GM12878 (cell line): Measurements from ENCODE around the gene USPL1. TPM values are rescaled to one million over a fixed set of nuclear protein-coding genes. Genes with fewer than 3 reads are reported as not detected.

Experiments used
- ATAC-seq: fragments of 200-7000 bp; cut with Tn5 transposase; 3 replicates; pipeline ENCODE4 v1.9.1; 2020; ENCODE audit warnings: mild to moderate bottlenecking, moderate library complexity
- BruUV-seq: library from RNA; stranded (reverse); fragments of 400-500 nt; replicated peaks from 2 replicates; lab custom pipeline; 2021; lab: Mats Ljungman, UMichigan
- CTCF ChIA-PET: fragments of 300-600 bp; sonication (Branson Sonifier 250); formaldehyde crosslinking; extraction: SDS; loops from one replicate; lab custom pipeline; 2021; ENCODE audit warnings: inconsistent platforms; lab: Yijun Ruan, JAX
- POLR2A ChIA-PET: fragments of 350-600 bp; formaldehyde crosslinking; extraction: SDS; loops from one replicate; lab custom pipeline; 2021; ENCODE audit warnings: inconsistent platforms; lab: Charles Lee
- RAD21 ChIA-PET: fragments of 300-600 bp; sonication (Branson Sonifier 250); formaldehyde crosslinking; loops from one replicate; lab custom pipeline; 2023; ENCODE audit warnings: antibody characterized with exemption; ENCODE audit not compliant: unreplicated experiment; lab: Charles Lee
- SMC1A ChIA-PET: fragments of 300-600 bp; sonication (Branson Sonifier 250); formaldehyde crosslinking; loops from one replicate; lab custom pipeline; 2023; ENCODE audit not compliant: unreplicated experiment, uncharacterized antibody; lab: Charles Lee
- DNase-seq: peaks from one replicate; pipeline ENCODE4 v3.0.0-alpha.2; 2011; ENCODE audit warnings: low read depth, low spot score
- FAIRE-seq: peaks from 3 replicates; lab custom pipeline; 2011; peaks lifted over from hg19 to GRCh38; lab: Jason Lieb, UNC
- H2AFZ ChIP-seq: 2 replicates; pipeline ENCODE4 v1.6.0; 2011; ENCODE audit warnings: low read depth, low read length, control low read depth; ENCODE audit not compliant: control insufficient read depth
- H3K27ac ChIP-seq: 2 replicates; pipeline ENCODE4 v1.5.1; 2011; ENCODE audit warnings: control low read depth; ENCODE audit not compliant: control insufficient read depth, insufficient read depth
- H3K27me3 ChIP-seq, 2 experiments: replicated peaks in 1 of 2; 2 replicates each; pipeline versions ENCODE4 v1.6.0 to v1.6.1; 2011; ENCODE audit warnings: low read length in 1 of 2; ENCODE audit not compliant: control insufficient read depth in 2 of 2, insufficient read depth in 2 of 2
- H3K36me3 ChIP-seq, 2 experiments: 2 replicates each; pipeline ENCODE4 v1.5.1; 2011; ENCODE audit warnings: low read length in 1 of 2; ENCODE audit not compliant: control insufficient read depth in 2 of 2, insufficient read depth in 2 of 2
- H3K4me1 ChIP-seq: 2 replicates; pipeline ENCODE4 v1.6.1; 2011; ENCODE audit warnings: mild to moderate bottlenecking, low read length, moderate library complexity, mixed read lengths; ENCODE audit not compliant: control insufficient read depth, insufficient read depth
- H3K4me2 ChIP-seq: 2 replicates; pipeline ENCODE4 v1.6.0; 2011; ENCODE audit warnings: control low read depth; ENCODE audit not compliant: control insufficient read depth, insufficient read depth
- H3K4me3 ChIP-seq: fragments of 200-600 bp; sonication (generic); 2 replicates; pipeline ENCODE4 v1.5.1; 2016
- H3K79me2 ChIP-seq: 2 replicates; pipeline ENCODE4 v1.6.0; 2011; ENCODE audit warnings: low read length; ENCODE audit not compliant: control insufficient read depth, insufficient read depth
- H3K9ac ChIP-seq: 2 replicates; pipeline ENCODE4 v1.8.0; 2011; ENCODE audit warnings: low read length, control low read depth, mixed read lengths; ENCODE audit not compliant: control insufficient read depth, insufficient read depth
- H3K9me3 ChIP-seq: replicated peaks from 3 replicates; pipeline ENCODE4 v1.5.1; 2011; ENCODE audit warnings: mild to moderate bottlenecking, low read length; ENCODE audit not compliant: control insufficient read depth, insufficient read depth
- H4K20me1 ChIP-seq: 2 replicates; pipeline ENCODE4 v1.6.0; 2011; ENCODE audit not compliant: control insufficient read depth, insufficient read depth
- CBX5 ChIP-seq: sonication (generic); IDR thresholded peaks from 2 replicates; pipeline ENCODE4 v1.6.1; 2016; ENCODE audit warnings: low read depth, moderate library complexity, mild to moderate bottlenecking, inconsistent platforms
- DPF2 ChIP-seq: fragments of 450-650 bp; IDR thresholded peaks from 2 replicates; pipeline ENCODE4 v1.6.1; 2017; ENCODE audit warnings: mild to moderate bottlenecking
- JUNB ChIP-seq: IDR thresholded peaks from 2 replicates; pipeline ENCODE4 v1.6.1; 2016; ENCODE audit warnings: antibody characterized with exemption, mild to moderate bottlenecking
- KLF5 ChIP-seq: fragments of 450-650 bp; IDR thresholded peaks from 2 replicates; pipeline ENCODE4 v1.6.1; 2014; ENCODE audit warnings: mild to moderate bottlenecking; ENCODE audit not compliant: partially characterized antibody
- MEF2B ChIP-seq: fragments of 450-650 bp; IDR thresholded peaks from 2 replicates; pipeline ENCODE4 v1.6.1; 2018; ENCODE audit warnings: mild to moderate bottlenecking, moderate library complexity; ENCODE audit not compliant: partially characterized antibody, poor library complexity, severe bottlenecking
- NR2F1 ChIP-seq: fragments of 450-650 bp; conservative IDR thresholded peaks from 2 replicates; pipeline ENCODE4 v1.6.1; 2017; ENCODE audit warnings: mild to moderate bottlenecking
- POLR2AphosphoS5 ChIP-seq: IDR thresholded peaks from 2 replicates; pipeline ENCODE4 v1.6.1; 2011; ENCODE audit warnings: mild to moderate bottlenecking, low read length, inconsistent platforms
- REST ChIP-seq: IDR thresholded peaks from 2 replicates; pipeline ENCODE4 v1.6.1; 2012; ENCODE audit warnings: mild to moderate bottlenecking, low read depth, low read length
- SKIL ChIP-seq: fragments of 450-650 bp; IDR thresholded peaks from 2 replicates; pipeline ENCODE4 v1.6.1; 2017; ENCODE audit warnings: mild to moderate bottlenecking, low read depth, inconsistent platforms; ENCODE audit not compliant: poor library complexity, severe bottlenecking
- SPI1 ChIP-seq: IDR thresholded peaks from 2 replicates; pipeline ENCODE4 v1.6.1; 2011; ENCODE audit warnings: low read depth, mild to moderate bottlenecking, low read length, moderate library complexity, borderline replicate concordance; ENCODE audit not compliant: insufficient read depth
- TAF1 ChIP-seq: IDR thresholded peaks from 2 replicates; pipeline ENCODE4 v1.6.1; 2011; ENCODE audit warnings: mild to moderate bottlenecking, low read depth, low read length, borderline replicate concordance
- WRNIP1 ChIP-seq: IDR thresholded peaks from 2 replicates; pipeline ENCODE4 v1.6.1; 2011; ENCODE audit warnings: low read depth, low read length, improper control_type of control experiment, borderline replicate concordance
- ZBED1 ChIP-seq: IDR thresholded peaks from 2 replicates; pipeline ENCODE4 v1.6.1; 2016; ENCODE audit warnings: borderline replicate concordance
- ZNF217 ChIP-seq: fragments of 450-650 bp; IDR thresholded peaks from 2 replicates; pipeline ENCODE4 v1.6.1; 2017; ENCODE audit warnings: antibody characterized with exemption, mild to moderate bottlenecking
- in situ Hi-C: fragments of 300-500 bp; cut with MboI; formaldehyde crosslinking; loops from 9 replicates; pipeline ENCODE4 v1.14.3; 2018; ENCODE audit warnings: mixed read lengths
- intact Hi-C: fragments of 100-400 bp; cut with micrococcal nuclease; formaldehyde crosslinking; loops from one replicate; pipeline ENCODE4 v1.14.2; 2022; ENCODE audit not compliant: unreplicated experiment
- polyA plus RNA-seq, 11 experiments: library from polyadenylated mRNA; depleted of rRNA in 4 of 11; unstranded in 6 of 11; stranded (reverse) in 5 of 11; fragments of >200 nt; fragmentation: Nextera tagmentation in 4 of 11; fragmentation: Illumina TruSeq in 1 of 11; extraction: Ambion mirVana in 4 of 11; extraction: Trizol in 1 of 11; gene quantifications; 1 replicate in 1 of 11; 2 replicates in 10 of 11; pipeline versions ENCODE4 v1.2.1 to v1.2.3, GENCODE V29; 2011 to 2016; ENCODE audit warnings: inconsistent platforms in 2 of 11, missing spikeins in 2 of 11, low read depth in 1 of 11
- total RNA-seq, 4 experiments: library from RNA; depleted of rRNA in 3 of 4; stranded (reverse); fragments of >200 nt in 3 of 4; fragmentation: Illumina TruSeq in 1 of 4; extraction: Trizol in 1 of 4; gene quantifications; 2 replicates each; pipeline versions ENCODE4 v1.2.1 to v1.2.3, GENCODE V29; 2013 to 2021
- TF ChIP-seq, protein P1 (sequence below), 3 experiments: IDR thresholded peaks in 2 of 3; conservative IDR thresholded peaks in 1 of 3; 2 replicates each; pipeline ENCODE4 v1.5.1; 2011; ENCODE audit warnings: low read depth in 3 of 3, low read length in 3 of 3, mild to moderate bottlenecking in 3 of 3, control low read depth in 2 of 3, moderate library complexity in 2 of 3, inconsistent platforms in 1 of 3, mixed read lengths in 1 of 3; ENCODE audit not compliant: control insufficient read depth in 2 of 3, insufficient read depth in 1 of 3; ENCODE audit errors: extremely low read depth in 1 of 3

USPL1 gene
- total and polyA plus RNA-seq, 10 of the 15 experiments (the other 5 are each of a cell fraction or from before 2014, with no cell fraction given), result 7.9 to 23.2 (median 15.8) TPM

- Histone ChIP-seq H3K36me3 (peaks cover 5 to 41% of the 10 kb centered on the region in 2 experiments), H2AFZ (no peak overlapping the region), H3K27me3 (no peaks in the 10 kb centered on the region), H3K4me1 (peaks cover 7% of the 10 kb centered on the region), H3K4me2 (no peak overlapping the region), H3K9ac (no peak overlapping the region)
- no peak for FAIRE-seq
- TF ChIP-seq CBX5 (no peak), REST (no peak), KLF5 (no peak), MEF2B (no peak), WRNIP1 (no peak), NR2F1 (no peak), ZBED1 (no peak), SPI1 (no peak), TAF1 (no peak), POLR2AphosphoS5 (no peak), DPF2 (no peak), SKIL (no peak), ZNF217 (no peak), JUNB (no peak)
- TF ChIP-seq, protein P1, sequence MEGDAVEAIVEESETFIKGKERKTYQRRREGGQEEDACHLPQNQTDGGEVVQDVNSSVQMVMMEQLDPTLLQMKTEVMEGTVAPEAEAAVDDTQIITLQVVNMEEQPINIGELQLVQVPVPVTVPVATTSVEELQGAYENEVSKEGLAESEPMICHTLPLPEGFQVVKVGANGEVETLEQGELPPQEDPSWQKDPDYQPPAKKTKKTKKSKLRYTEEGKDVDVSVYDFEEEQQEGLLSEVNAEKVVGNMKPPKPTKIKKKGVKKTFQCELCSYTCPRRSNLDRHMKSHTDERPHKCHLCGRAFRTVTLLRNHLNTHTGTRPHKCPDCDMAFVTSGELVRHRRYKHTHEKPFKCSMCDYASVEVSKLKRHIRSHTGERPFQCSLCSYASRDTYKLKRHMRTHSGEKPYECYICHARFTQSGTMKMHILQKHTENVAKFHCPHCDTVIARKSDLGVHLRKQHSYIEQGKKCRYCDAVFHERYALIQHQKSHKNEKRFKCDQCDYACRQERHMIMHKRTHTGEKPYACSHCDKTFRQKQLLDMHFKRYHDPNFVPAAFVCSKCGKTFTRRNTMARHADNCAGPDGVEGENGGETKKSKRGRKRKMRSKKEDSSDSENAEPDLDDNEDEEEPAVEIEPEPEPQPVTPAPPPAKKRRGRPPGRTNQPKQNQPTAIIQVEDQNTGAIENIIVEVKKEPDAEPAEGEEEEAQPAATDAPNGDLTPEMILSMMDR (IDR thresholded peaks at IDR 0.05 in 2 of 3, conservative IDR thresholded peaks at IDR 0.05 in 1 of 3; ENCODE audit: control insufficient read depth in 2 of 3, extremely low read depth in 1 of 3, insufficient read depth in 1 of 3, low read depth in 3 of 3, low read length in 3 of 3), result no peak
- TF ChIP-seq, all 136 proteins: peak for 0
- Histone ChIP-seq H3K27ac (no peak overlapping the region), H3K4me3 (no peak overlapping the region), H3K9me3 (peaks cover 6% of the 10 kb centered on the region; the same call in 2 of the 3 replicates), H3K79me2 (peaks cover 45% of the 10 kb centered on the region), H4K20me1 (no peaks in the 10 kb centered on the region; the same call in 1 of the 2 replicates)
- no TSS peak for BruUV-seq
- SMC1A ChIA-PET, result interaction anchor here (0.6 to 0.7 kb wide), 2 partner anchors 15 to 18 kb away, joined by 3 read pairs; no protein-coding TSS in a partner anchor
- in situ Hi-C loops, result no loop called here
- CTCF ChIA-PET, result interaction anchor here (1.3 kb wide), 1 partner anchor 28 kb away, joined by 4 read pairs; no protein-coding TSS in a partner anchor
- no peak for ATAC-seq
- intact Hi-C loops, result no loop called here
- POLR2A ChIA-PET, result interaction anchor here (0.6 to 1.0 kb wide), 4 partner anchors 14 to 895 kb away, joined by 4 to 5 read pairs (median 4); no protein-coding TSS in a partner anchor
- RAD21 ChIA-PET, result no interaction called here
- no peak for DNase-seq
These were observed 11.8 kb downstream of the USPL1 start for GRCh38 chr13:30629527-30629926.
